ENCODE data around the gene TIMM17B.
"Not testable (repeated sequence)": the region's sequence is repeated elsewhere in the genome, so short reads cannot be mapped to it uniquely, and the experiment has no call there.

TIMM17B gene

DNA sequence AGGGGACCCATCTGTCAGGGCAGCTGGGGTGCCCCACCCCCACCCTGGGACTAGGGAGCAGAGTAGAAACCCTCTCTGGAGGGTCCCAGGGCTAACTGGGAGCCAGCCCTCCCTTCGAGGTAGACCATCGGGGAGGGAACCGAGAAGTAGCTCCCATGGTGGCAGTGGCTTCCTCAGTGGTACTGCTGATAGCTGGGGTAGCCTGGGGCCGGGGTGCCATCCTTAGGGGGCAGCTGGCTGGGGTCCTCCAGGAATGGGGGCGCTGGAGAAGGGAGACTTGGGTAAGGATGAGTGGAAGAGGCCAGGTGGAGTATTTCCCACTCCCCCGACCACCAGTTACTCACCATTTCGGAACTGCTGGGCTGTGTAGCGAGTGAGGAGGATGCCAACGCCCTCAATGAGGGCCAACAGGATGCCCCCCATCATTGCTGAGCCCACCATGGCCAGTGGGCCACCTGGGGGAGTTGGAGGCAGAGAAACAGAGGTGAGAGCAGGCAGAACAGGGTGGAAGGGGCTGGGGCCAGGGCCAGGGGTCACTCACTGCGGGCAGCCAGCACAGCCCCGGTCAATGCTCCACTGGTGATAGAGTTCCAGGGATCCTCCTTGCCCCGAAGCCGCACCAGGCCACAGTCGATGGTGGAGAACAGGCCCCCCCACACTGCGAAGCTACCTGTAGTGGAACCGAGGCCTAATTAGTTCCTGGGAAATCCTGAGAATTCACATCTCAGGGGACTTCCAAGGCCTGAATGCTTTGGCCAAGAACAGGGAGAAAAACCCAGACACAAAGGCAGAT is 3.8 kb downstream of the TIMM17B start:
- no peak for ATAC-seq

DNA sequence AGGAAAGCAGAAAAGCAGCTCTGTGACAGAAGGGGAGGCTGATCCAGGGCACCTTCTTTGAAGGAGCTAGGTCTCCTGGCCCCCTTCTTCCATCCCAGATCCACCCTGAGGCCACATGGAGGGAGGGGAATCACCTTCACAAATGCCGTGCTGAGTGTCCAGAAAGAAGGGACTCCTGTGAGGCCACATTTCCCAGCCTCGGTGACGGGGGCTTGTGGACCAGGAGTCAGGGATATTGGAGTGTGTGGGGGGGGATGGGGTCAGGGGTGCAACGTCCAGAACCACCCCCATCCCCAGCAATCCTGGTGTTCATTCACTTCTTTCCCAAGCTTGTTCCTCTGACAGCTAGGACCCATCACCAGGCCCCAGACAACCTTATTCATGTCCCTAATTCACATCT is 4.7 kb downstream of the TIMM17B start:
- no peak for ATAC-seq

DNA sequence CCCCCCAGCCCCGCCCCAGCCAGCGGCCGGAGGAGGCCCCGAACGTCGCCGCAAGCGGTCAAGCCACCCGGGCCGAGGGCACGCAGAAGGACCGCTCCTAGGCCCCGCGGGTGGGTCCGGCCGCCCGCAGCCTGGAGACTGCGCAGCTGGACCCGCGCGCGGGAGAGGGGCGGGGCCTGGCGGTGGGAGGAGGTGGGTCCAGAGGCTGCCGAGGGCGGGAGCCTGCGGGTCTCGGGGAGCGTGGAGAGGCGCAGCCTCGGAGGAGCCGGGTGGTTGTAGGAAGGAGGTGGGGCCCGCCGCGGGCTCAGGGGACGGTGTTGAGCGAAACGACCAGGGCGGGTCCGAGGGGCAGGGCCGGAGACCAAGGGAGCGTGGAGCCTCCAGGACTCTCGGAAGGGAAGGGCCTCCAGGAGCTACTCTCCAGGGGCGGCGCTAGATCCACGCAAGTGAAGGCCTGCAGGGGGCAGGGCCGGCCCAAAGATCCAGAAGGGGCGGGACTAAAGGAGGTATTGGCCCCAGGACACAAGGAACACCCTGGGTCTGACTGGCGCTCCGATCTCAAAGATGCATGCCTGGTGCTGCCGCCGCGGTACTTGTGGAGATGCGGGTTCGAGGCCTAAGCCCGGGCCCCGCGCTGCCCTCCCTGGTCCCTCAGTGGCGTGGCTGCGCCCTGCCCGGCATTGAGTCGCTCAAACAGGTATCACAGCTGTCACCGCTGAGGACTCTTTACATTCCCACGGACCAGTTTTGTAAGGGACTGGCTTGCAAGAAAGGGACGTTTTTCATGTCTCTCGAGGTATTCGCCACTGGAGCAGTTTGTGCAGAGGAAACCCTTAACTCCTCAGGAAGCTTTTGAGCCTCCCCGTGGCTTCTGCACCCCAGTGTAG is 5.9 kb downstream of the TIMM17B start:
- peak; percentile 89 to 90 for ATAC-seq

DNA sequence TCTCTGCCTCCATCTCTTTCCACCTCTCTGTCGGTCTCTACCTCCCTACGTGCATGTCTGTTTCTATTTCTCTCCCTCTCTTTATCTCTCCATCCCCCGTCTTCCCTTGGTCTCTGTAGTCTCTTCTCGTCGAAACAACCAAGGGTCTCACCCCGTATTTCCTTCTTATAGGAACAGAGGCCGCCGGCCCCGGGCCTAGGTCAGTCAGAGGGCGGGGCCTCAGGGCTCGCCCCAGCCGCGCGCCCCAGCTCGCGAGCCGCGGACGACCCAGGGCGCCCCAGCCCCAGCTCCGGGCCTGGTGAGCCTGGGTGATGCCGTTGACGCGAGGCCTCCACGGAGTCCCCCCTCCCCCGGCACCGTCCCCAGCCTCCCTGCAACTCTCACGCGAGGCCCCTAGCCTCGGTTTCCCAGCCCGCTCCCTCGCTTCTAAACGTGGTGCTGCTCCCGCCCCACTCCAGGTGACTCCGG is 6.6 kb downstream of the TIMM17B start:
- peak; percentile 23 to 33 for ATAC-seq

DNA sequence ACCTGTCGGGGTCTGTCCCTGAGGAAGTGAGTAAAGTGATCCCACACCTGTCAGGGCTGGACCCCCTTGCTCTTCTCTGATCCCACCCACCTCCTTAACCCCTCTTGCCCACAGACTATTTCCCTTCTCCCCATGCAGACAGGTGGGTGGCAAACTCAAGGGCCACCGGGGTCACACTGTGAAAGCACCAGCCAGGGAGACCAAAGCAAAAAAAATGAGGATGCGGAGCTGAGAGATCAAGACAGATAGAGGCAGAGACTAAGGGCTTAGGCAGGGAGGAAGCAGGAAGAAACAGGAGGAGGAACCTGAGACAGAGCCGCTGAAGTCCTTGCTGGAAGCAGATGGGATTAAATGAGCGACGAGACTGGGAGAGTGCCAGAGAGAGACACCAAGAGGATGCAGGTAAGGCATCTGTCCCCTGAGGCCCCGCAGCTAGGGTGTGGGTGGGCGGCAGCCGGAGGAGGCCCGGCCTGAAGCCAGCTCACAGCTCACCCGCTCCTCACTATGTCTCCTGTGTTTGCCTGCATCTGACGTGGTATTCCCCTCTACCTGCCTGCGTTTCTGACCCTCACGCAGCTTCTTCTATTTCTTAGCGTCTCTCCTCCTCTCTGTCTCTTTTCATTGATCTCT is 7.2 kb downstream of the TIMM17B start:
- no peak for ATAC-seq

DNA sequence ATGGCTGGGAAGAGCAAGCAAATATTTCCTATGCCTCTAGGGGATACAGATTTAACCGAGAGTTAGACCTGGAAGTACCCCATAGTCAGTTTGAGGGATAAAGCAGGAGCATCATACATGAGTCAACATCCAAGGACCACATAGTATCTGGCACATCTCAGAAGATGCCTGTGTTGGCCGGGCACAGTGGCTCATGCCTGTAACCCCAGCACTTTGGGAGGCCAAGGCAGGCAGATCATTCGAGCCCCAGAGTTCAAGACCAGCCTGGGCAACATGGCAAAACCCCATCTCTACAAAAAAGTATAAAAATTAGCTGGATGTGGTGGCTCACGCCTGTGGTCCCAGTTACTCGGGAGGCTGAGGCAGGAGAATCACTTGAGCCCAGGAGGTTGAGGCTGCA is 11.0 kb downstream of the TIMM17B start:
- not testable (repeated sequence) for ATAC-seq

DNA sequence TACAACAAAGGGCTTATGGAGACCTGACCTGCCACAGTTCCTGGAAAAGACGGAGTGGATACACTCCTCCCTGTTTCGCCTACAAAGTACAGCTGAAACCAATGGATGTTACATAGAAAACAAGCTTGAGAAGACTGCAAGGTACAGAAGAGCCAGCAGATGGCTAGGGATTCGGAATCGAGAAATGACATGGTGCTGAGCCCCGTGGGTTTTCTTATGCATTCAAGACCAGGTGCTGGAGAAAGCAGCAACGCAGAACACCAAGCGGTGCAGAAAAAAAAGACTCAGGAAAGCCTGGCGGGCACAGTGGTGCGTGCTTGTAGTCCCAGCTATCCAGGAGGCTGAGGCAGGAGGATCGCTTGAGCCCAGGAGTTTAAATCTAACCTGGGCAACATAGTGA is 13.8 kb downstream of the TIMM17B start:
- no peak for ATAC-seq

DNA sequence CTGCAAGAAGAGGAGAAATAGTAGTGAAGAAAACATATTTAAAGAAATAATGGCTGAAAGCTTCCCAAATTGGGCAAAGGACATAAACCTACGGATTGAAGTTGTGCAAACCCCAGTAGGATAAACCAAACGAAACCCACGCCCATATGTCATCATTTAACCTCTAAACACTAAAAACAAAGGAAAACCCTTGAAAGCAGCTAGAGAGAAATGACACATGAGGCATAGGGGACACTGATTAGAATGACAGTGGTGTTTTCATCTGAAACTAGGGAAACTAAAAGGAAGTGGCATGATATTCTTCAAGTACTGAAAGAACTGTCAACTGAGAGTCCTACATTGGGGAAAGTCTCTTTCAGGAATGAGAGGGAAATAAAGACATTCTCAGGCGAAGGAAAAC is 20.6 kb downstream of the TIMM17B start:
- ATAC-seq: not testable (repeated sequence)

DNA sequence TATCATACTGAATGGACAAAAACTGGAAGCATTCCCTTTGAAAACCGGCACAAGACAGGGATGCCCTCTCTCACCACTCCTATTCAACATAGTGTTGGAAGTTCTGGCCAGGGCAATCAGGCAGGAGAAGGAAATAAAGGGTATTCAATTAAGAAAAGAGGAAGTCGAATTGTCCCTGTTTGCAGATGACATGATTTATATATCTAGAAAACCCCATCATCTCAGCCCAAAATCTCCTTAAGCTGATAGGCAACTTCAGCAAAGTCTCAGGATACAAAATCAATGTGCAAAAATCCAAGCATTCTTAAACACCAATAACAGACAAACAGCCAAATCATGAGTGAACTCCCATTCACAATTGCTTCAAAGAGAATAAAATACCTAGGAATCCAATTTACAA is 25.6 kb downstream of the TIMM17B start:
- ATAC-seq: not testable (repeated sequence)

DNA sequence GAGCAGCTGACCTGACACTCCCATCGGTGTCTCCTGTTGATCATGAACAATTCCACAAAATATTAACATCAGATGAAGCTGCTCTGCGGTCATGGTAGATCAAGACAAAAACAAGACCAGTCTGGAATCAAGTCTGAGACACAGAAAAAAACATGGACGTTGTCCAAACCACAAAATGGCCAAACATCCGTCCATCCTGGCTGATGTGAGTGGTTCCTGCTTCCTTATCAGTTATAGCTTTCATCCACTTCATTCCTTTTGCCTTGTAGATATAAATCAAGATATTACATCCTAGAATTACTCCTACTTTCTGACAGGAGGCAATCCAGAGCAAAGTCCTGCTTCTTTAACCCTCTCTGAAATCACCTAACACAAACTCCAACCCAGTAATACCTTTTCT is 33.4 kb downstream of the TIMM17B start:
- no peak for ATAC-seq

DNA sequence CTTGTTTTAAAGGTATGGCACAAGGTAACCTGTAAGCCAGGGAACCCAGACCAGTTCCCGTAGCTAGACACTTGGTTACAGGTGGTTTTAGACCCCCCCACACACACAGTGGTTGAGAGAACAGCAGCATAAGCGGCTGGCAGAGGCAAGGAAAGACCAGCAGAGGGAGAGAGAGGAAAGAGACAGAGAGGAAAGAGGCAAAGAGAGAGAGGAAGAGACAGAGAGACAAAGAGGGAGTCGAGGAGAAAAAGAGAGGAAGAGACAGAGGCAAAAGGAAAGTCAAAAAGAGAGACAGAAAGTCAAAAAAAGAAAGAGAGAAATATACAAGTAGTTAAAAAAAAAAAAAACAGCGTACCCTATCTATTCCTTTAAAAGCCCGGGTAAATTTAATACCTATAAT is 42.7 kb downstream of the TIMM17B start:
- ATAC-seq: no peak

DNA sequence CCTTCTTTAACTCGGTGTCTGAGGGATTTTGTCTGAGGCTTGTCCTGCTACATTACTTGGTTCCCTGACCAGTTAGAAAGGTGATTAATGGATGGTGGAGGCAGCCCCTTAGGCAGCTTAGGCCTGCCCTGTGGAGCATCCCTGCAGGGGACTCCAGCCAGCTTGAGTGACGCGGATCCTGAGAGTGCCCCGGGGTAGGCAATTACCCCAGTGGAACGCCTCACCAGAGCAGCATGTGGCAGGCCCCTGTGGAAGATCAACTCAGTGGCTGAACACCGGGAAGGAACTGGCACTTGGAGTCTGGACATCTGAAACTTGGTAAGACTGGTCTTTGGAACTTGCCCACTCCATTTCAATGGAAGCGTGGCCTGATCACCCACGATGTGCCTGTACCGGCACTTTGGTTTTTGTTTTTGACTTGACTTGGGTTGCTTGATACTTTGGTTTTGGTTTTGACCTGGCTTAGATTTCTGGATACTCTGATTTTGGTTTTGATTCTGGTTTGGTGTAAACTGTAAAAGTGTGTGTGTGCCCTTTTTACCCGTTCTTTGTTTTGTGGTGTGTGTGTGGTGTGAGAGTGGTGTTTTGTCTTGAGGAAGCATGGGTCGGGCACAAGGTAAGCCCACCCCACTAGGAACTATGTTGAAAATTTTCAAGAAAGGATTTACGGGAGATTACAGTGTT is 43.3 kb downstream of the TIMM17B start:
- ATAC-seq: not testable (repeated sequence)

DNA sequence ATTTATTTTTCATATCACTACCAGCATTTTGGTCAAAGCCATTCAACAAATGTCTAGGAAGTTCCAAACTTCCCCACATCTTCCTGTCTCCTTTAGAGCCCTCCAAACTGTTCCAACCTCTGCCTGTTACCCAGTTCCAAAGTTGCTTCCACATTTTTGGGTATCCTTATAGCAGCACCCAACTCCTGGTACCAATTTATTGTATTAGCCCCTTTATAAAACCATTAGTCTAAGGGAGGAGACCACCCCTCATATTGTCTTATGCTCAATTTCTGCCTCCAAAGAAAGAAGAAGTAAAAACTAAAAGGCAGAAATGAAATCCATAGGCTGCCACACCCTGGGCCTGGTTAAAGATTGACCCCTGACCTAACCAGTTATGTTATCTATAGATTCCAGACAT is 44.1 kb downstream of the TIMM17B start:
- not testable (repeated sequence) for ATAC-seq

DNA sequence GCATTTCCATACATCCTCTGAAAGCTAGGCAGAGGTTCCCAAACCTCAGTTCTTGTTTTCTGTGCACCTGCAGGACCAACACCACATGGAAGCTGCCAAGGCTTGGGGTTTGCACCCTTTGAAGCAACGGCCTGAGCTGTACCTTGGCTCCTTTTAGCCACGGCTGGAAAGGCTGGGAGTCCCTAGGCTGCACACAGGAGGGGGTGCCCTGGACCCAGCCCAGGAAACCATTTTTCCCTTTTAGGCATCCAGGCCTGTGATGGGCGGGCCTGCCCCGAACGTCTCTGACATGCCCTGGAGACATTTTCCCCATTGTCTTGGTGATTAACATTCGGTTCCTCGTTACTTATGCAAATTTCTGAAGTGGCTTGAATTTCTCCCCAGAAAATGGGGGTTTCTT is 44.7 kb downstream of the TIMM17B start:
- ATAC-seq: no peak

DNA sequence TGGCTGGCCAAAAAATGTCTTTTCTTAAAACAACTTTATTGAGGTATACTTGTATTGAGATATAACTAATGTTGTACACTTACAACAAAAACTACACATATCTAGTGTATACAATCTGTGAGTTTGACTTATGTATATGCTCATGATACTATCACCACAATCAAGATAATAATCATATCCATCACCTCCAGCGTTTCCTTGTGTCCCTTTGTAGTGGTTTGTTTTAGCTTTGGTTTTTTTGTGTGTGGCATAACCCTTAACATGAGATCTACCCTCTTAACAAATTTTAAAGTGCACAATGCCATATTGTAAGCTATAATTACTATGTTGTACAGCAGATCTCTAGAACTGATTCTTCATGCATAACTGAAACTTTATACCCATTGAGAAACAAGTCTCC is 48.7 kb downstream of the TIMM17B start:
- ATAC-seq: no peak

All from activated CD4-positive, CD25-positive, alpha-beta regulatory T cell treated with anti-CD3 and anti-CD28 coated beads, Interleukin-2, amount 50 U/mL, for 24 hours (primary cell).